IMR-90 (cell line): ENCODE results near the gene NAA60. TPM values are rescaled to one million over a fixed set of nuclear protein-coding genes. Genes with fewer than 3 reads are reported as not detected.

Source experiments
- ATAC-seq: fragments of 200-7000 bp; cut with Tn5 transposase; 2 replicates; pipeline ENCODE4 v1.9.1; 2020; ENCODE audit warnings: low read depth, mild to moderate bottlenecking, moderate library complexity
- BruUV-seq: library from RNA; stranded (reverse); fragments of 400-500 nt; replicated peaks from 2 replicates; lab custom pipeline; 2021; lab: Mats Ljungman, UMichigan
- CTCF ChIA-PET: fragments of 300-600 bp; formaldehyde crosslinking; extraction: SDS; loops from one replicate; lab custom pipeline; 2021; ENCODE audit warnings: antibody characterized with exemption; lab: Yijun Ruan, JAX
- POLR2A ChIA-PET: fragments of 300-600 bp; sonication (Branson Sonifier 250); formaldehyde crosslinking; loops from one replicate; lab custom pipeline; 2022; ENCODE audit warnings: antibody characterized with exemption; ENCODE audit not compliant: unreplicated experiment; lab: Charles Lee
- DNase-seq: peaks from one replicate; pipeline ENCODE4 v3.0.0; 2013
- H2AFZ ChIP-seq: replicated peaks from 2 replicates; pipeline ENCODE3; 2013; ENCODE audit warnings: low read length, mild to moderate bottlenecking; ENCODE audit not compliant: poor library complexity
- H2AK5ac ChIP-seq: 2 replicates; pipeline ENCODE4 v1.6.1; 2013; ENCODE audit warnings: low read depth, low read length, inconsistent platforms
- H2AK9ac ChIP-seq: replicated peaks from 2 replicates; pipeline ENCODE3; 2013; ENCODE audit warnings: mild to moderate bottlenecking, low read depth, low read length, moderate library complexity; ENCODE audit not compliant: poor library complexity
- H2BK120ac ChIP-seq: 2 replicates; pipeline ENCODE4 v1.6.1; 2013; ENCODE audit warnings: low read depth, low read length, inconsistent platforms
- H2BK15ac ChIP-seq: 3 replicates; pipeline ENCODE4 v1.6.1; 2013; ENCODE audit warnings: low read depth, low read length, inconsistent platforms
- H2BK20ac ChIP-seq: 2 replicates; pipeline ENCODE4 v1.6.1; 2013; ENCODE audit warnings: low read depth, mild to moderate bottlenecking, inconsistent platforms, low read length, moderate library complexity
- H2BK5ac ChIP-seq: 2 replicates; pipeline ENCODE4 v1.6.1; 2013; ENCODE audit warnings: mild to moderate bottlenecking, low read depth, low read length, inconsistent platforms; ENCODE audit not compliant: poor library complexity, severe bottlenecking
- H3K14ac ChIP-seq: replicated peaks from 2 replicates; pipeline ENCODE4 v1.6.1; 2013; ENCODE audit warnings: low read depth, low read length, inconsistent platforms
- H3K18ac ChIP-seq: 2 replicates; pipeline ENCODE4 v1.6.1; 2013; ENCODE audit warnings: low read depth, low read length, control low read depth
- H3K23ac ChIP-seq: 2 replicates; pipeline ENCODE4 v1.6.1; 2013; ENCODE audit warnings: low read depth, low read length, inconsistent platforms
- H3K27ac ChIP-seq: 2 replicates; pipeline ENCODE4 v1.5.1; 2013; ENCODE audit warnings: mild to moderate bottlenecking, control low read depth, low read length; ENCODE audit not compliant: insufficient read depth
- H3K27me3 ChIP-seq: 2 replicates; pipeline ENCODE4 v1.6.1; 2013; ENCODE audit warnings: low read length; ENCODE audit not compliant: control insufficient read depth, insufficient read depth
- H3K36me3 ChIP-seq: 2 replicates; pipeline ENCODE4 v1.6.1; 2013; ENCODE audit warnings: low read length, mixed read lengths; ENCODE audit not compliant: control insufficient read depth, insufficient read depth
- H3K4ac ChIP-seq: 2 replicates; pipeline ENCODE4 v1.6.1; 2013; ENCODE audit warnings: low read depth, low read length, inconsistent platforms
- H3K4me1 ChIP-seq: 2 replicates; pipeline ENCODE4 v1.6.1; 2013; ENCODE audit warnings: low read length, mixed read lengths; ENCODE audit not compliant: control insufficient read depth, insufficient read depth
- H3K4me2 ChIP-seq: 2 replicates; pipeline ENCODE4 v1.6.1; 2013; ENCODE audit warnings: low read depth, mild to moderate bottlenecking, control low read depth, low read length, moderate library complexity
- H3K4me3 ChIP-seq: 2 replicates; pipeline ENCODE4 v1.5.1; 2013; ENCODE audit warnings: low read depth, mild to moderate bottlenecking, control low read depth, low read length, moderate library complexity; ENCODE audit not compliant: insufficient read depth
- H3K56ac ChIP-seq: 2 replicates; pipeline ENCODE4 v1.6.1; 2013; ENCODE audit warnings: low read length, inconsistent platforms; ENCODE audit not compliant: insufficient read depth; ENCODE audit errors: extremely low read depth
- H3K79me1 ChIP-seq, 2 experiments: 2 replicates each; pipeline ENCODE4 v1.6.1; 2013; ENCODE audit warnings: low read length in 2 of 2, inconsistent platforms in 1 of 2, low read depth in 1 of 2
- H3K9ac ChIP-seq: 2 replicates; pipeline ENCODE4 v1.6.1; 2013; ENCODE audit warnings: low read depth, low read length, control low read depth
- H3K9me1 ChIP-seq: 2 replicates; pipeline ENCODE4 v1.6.1; 2013; ENCODE audit warnings: low read length, inconsistent platforms; ENCODE audit not compliant: insufficient read depth
- H3K9me3 ChIP-seq: 2 replicates; pipeline ENCODE4 v1.6.1; 2013; ENCODE audit warnings: low read length; ENCODE audit not compliant: control insufficient read depth, insufficient read depth
- H4K20me1 ChIP-seq: 2 replicates; pipeline ENCODE4 v1.6.1; 2013; ENCODE audit warnings: low read length, inconsistent platforms; ENCODE audit not compliant: insufficient read depth
- H4K5ac ChIP-seq: 2 replicates; pipeline ENCODE4 v1.6.1; 2013; ENCODE audit warnings: mild to moderate bottlenecking, low read depth, low read length, control low read depth
- H4K8ac ChIP-seq, 2 experiments: 2 replicates each; pipeline ENCODE4 v1.6.1; 2013; ENCODE audit warnings: low read depth in 2 of 2, low read length in 2 of 2, control low read depth in 1 of 2, inconsistent platforms in 1 of 2
- H4K91ac ChIP-seq: 2 replicates; pipeline ENCODE4 v1.6.1; 2013; ENCODE audit warnings: low read depth, low read length, inconsistent platforms; ENCODE audit not compliant: insufficient read depth
- BHLHE40 ChIP-seq: fragments of 150-350 bp; IDR thresholded peaks from 2 replicates; pipeline ENCODE4 v1.6.1; 2016; ENCODE audit warnings: mild to moderate bottlenecking, low read depth, low read length
- CTCF ChIP-seq: conservative IDR thresholded peaks from 2 replicates; pipeline ENCODE4 v1.5.1; 2012; ENCODE audit warnings: mild to moderate bottlenecking, low read depth, low read length, improper control_type of control experiment
- ELK1 ChIP-seq: fragments of 150-350 bp; IDR thresholded peaks from 2 replicates; pipeline ENCODE4 v1.6.1; 2016; ENCODE audit warnings: low read depth, mild to moderate bottlenecking, low read length, moderate library complexity, borderline replicate concordance
- MAFK ChIP-seq: IDR thresholded peaks from 2 replicates; pipeline ENCODE4 v1.6.1; 2012; ENCODE audit warnings: low read depth, low read length, improper control_type of control experiment
- NFE2L2 ChIP-seq: fragments of 150-350 bp; IDR thresholded peaks from 2 replicates; pipeline ENCODE4 v1.6.1; 2016; ENCODE audit warnings: low read depth, mild to moderate bottlenecking, low read length
- RAD21 ChIP-seq: IDR thresholded peaks from 2 replicates; pipeline ENCODE4 v1.6.1; 2012; ENCODE audit warnings: low read length, improper control_type of control experiment
- RCOR1 ChIP-seq: IDR thresholded peaks from 2 replicates; pipeline ENCODE4 v1.6.1; 2012; ENCODE audit warnings: mild to moderate bottlenecking, low read length, improper control_type of control experiment; ENCODE audit not compliant: insufficient replicate concordance
- RFX5 ChIP-seq: IDR thresholded peaks from 2 replicates; pipeline ENCODE4 v1.8.0; 2012; ENCODE audit warnings: low read depth, mild to moderate bottlenecking, low read length, moderate library complexity
- SMC3 ChIP-seq: fragments of 150-350 bp; IDR thresholded peaks from 2 replicates; pipeline ENCODE4 v1.6.1; 2016; ENCODE audit warnings: low read depth, mild to moderate bottlenecking, antibody characterized with exemption, low read length, moderate library complexity
- USF2 ChIP-seq: fragments of 150-350 bp; IDR thresholded peaks from 2 replicates; pipeline ENCODE4 v1.6.1; 2017; ENCODE audit warnings: mild to moderate bottlenecking, antibody characterized with exemption, low read length, low read depth
- WGBS, 2 experiments: methylation state at CpG; one replicate each; pipeline versions ENCODE4 v1.1.5 to v1.1.7; 2013; ENCODE audit warnings: missing lambda C conversion rate in 2 of 2; ENCODE audit not compliant: insufficient read length in 1 of 2; ENCODE audit errors: extremely low coverage in 2 of 2; 5-methylcytosine and 5-hydroxymethylcytosine counted together
- dilution Hi-C: fragments of 300-500 bp; cut with HindIII; formaldehyde crosslinking; loops from one replicate; pipeline ENCODE4 v1.14.3; 2018; ENCODE audit warnings: low sequenced_read_pairs; ENCODE audit not compliant: unreplicated experiment
- in situ Hi-C: fragments of 300-500 bp; cut with MboI; formaldehyde crosslinking; loops from 3 replicates; pipeline ENCODE4 v1.14.3; 2019; ENCODE audit warnings: low sequenced_read_pairs, inconsistent platforms, mixed read lengths
- intact Hi-C: fragments of 100-400 bp; cut with micrococcal nuclease; formaldehyde crosslinking; loops from 2 replicates; pipeline ENCODE4 v1.10.0; 2022
- polyA plus RNA-seq, 3 experiments: library from polyadenylated mRNA; depleted of rRNA; stranded (reverse); fragments of >200 nt; gene quantifications; 2 replicates each; pipeline ENCODE4 v1.2.3, GENCODE V29; 2012; ENCODE audit warnings: low replicate concordance in 1 of 3
- total RNA-seq: library from RNA; depleted of rRNA; stranded (reverse); fragments of >200 nt; gene quantifications from 2 replicates; pipeline ENCODE4 v1.2.3, GENCODE V29; 2012

NAA60 gene
- total and polyA plus RNA-seq, 2 of the 4 experiments (the other 2 are of a cell fraction), result 7.5 to 18.0 TPM

- Histone ChIP-seq H4K8ac (no peak overlapping the region), H2AFZ (no peak overlapping the region), H3K9me3 (no peaks in the 10 kb centered on the region), H4K91ac (no peak overlapping the region), H3K79me1 (peaks cover 12 to 84% of the 10 kb centered on the region in 2 experiments), H3K4ac (no peak overlapping the region), H4K5ac (no peak overlapping the region), H3K27ac (no peak overlapping the region), H3K4me1 (peaks cover 4% of the 10 kb centered on the region; the same call in 1 of the 2 replicates), H3K18ac (no peak overlapping the region), H2AK9ac (no peak overlapping the region), H3K23ac (no peak overlapping the region), H3K14ac (no peak overlapping the region), H3K27me3 (no peaks in the 10 kb centered on the region), H3K36me3 (peaks cover 5% of the 10 kb centered on the region; the same call in 1 of the 2 replicates), H3K56ac (no peak overlapping the region), H3K4me3 (no peak overlapping the region), H3K9ac (no peak overlapping the region), H2BK20ac (no peak overlapping the region), H3K4me2 (no peak overlapping the region), H4K20me1 (peaks cover 95% of the 10 kb centered on the region), H2BK5ac (no peak overlapping the region), H2AK5ac (no peak overlapping the region), H2BK120ac (no peak overlapping the region), H2BK15ac (no peak overlapping the region), H3K9me1 (peaks cover 15% of the 10 kb centered on the region)
- CTCF ChIA-PET, result no interaction called here
- TF ChIP-seq RCOR1, result no peak
- TF ChIP-seq MAFK, result no peak
- TF ChIP-seq RFX5, result no peak
- no peak for TF ChIP-seq SMC3
- no peak for TF ChIP-seq RAD21
- no peak for TF ChIP-seq USF2
- TF ChIP-seq ELK1, result no peak
- no peak for TF ChIP-seq BHLHE40
- no peak for TF ChIP-seq NFE2L2
- TF ChIP-seq CTCF, result no peak
- in situ Hi-C loops (no loop called here), dilution Hi-C loops (no loop called here), intact Hi-C loops (no loop called here)
- no TSS peak for BruUV-seq
- no peak for ATAC-seq
- WGBS, 2 experiments, result 88% methylated on average over 12 of the region's 20 CpGs; no CpG with 5 or more reads in 1 of the 2 experiments
- POLR2A ChIA-PET, result no interaction called here
- DNase-seq, result no peak
These were observed 28.2 kb downstream of the NAA60 start for GRCh38 chr16:3471518-3472176.
